Right cardiac atrium (tissue), 5 donors: ENCODE data around the gene PPDPF. TPM values are rescaled to one million over a fixed set of nuclear protein-coding genes. Genes with fewer than 3 reads are reported as not detected.

Source experiments
- ATAC-seq, 2 donors: fragments of 200-7000 bp; cut with Tn5 transposase; one replicate each; pipeline versions ENCODE4 v1.8.0 to v1.9.1; 2020; ENCODE audit warnings: moderate library complexity in 2 of 2, mild to moderate bottlenecking in 1 of 2
- DNase-seq, 3 donors: peaks; one replicate each; pipeline ENCODE4 v3.0.0-alpha.2; 2020
- H3K27ac ChIP-seq: one replicate; pipeline ENCODE4 v1.5.1; 2013; ENCODE audit warnings: mild to moderate bottlenecking, low read length, control low read depth, moderate library complexity
- H3K27me3 ChIP-seq: one replicate; pipeline ENCODE4 v1.6.1; 2013; ENCODE audit not compliant: control insufficient read depth, insufficient read depth
- H3K4me1 ChIP-seq: one replicate; pipeline ENCODE4 v1.6.1; 2013; ENCODE audit warnings: low read length; ENCODE audit not compliant: control insufficient read depth, insufficient read depth
- H3K4me3 ChIP-seq: one replicate; pipeline ENCODE4 v1.5.1; 2013; ENCODE audit warnings: low read length, control low read depth
- H3K9me3 ChIP-seq: one replicate; pipeline ENCODE4 v1.6.1; 2013; ENCODE audit warnings: low read length; ENCODE audit not compliant: control insufficient read depth
- WGBS: extraction: QIAGEN DNeasy Blood & Tissue Kit; methylation state at CpG from one replicate; pipeline ENCODE4 v1.1.7; 2013; 5-methylcytosine and 5-hydroxymethylcytosine counted together
- intact Hi-C, 4 donors: fragments of 100-400 bp; cut with DNase I; formaldehyde crosslinking; loops; one replicate each; pipeline versions ENCODE4 v1.11.0 to v1.14.0; 2022 to 2023
- polyA plus RNA-seq: library from polyadenylated mRNA; stranded (reverse); fragments of 200-250 nt; gene quantifications from one replicate; pipeline ENCODE4 v1.2.3, GENCODE V29; 2013
- total RNA-seq, 4 donors: library from RNA; stranded (reverse); fragmentation: NEBNext Ultra II Directional; extraction: Animal tissue kit (Norgen Biotek cat#: 25700); gene quantifications; one replicate each; pipeline ENCODE4 v1.2.1, GENCODE V29; 2021
- donor health status: healthy with polysubstance abuse.
- donor health status: DM: no; HTN: yes; CAD: no.
- donor health status: DM: no; HTN: no; CAD: no.
- donor health status: DM: no; HTN: yes; CAD: no; lungs with severe emphysema.
- donor health status: DM: yes; HTN: yes; CAD: no.

The PPDPF gene
- total and polyA plus RNA-seq, 5 donors, result 143 to 276 (median 236) TPM

GRCh38 chr20:63547725-63548480, 27.3 kb downstream of the PPDPF start, which contains the start of gene SRMS:
Gene SRMS (minus strand): TSS chr20:63547749. CDS start chr20:63547463, 286 bp downstream.
- Histone ChIP-seq H3K27me3 (no peaks in the 10 kb centered on the region), H3K27ac (no peak within 1 kb of the TSS), H3K4me3 (no peak within 1 kb of the TSS), H3K9me3 (no peaks in the 10 kb centered on the region), H3K4me1 (no peaks in the 10 kb centered on the region)
- no peak for ATAC-seq
- no peak for DNase-seq
- WGBS, result 52% methylated on average over 35 of the region's 35 CpGs
- intact Hi-C loops, result loop anchor here in 1 of 4 donors (10.0 kb wide), 1 partner anchor 207 kb away; no protein-coding TSS in a partner anchor

- Histone ChIP-seq H3K27me3 (no peaks in the 10 kb centered on the region), H3K4me3 (no peak overlapping the region), H3K9me3 (no peaks in the 10 kb centered on the region), H3K27ac (no peak overlapping the region), H3K4me1 (no peaks in the 10 kb centered on the region)
- ATAC-seq (no peak), DNase-seq (no peak)
- intact Hi-C loops, result loop anchor here in 1 of 4 donors (10.0 kb wide), 1 partner anchor 206 kb away; no protein-coding TSS in a partner anchor
- 42% methylated on average over 11 of the region's 11 CpGs for WGBS
Observed at GRCh38 chr20:63548542-63548941, 28.0 kb downstream of the PPDPF start.

- Histone ChIP-seq H3K4me1 (no peaks in the 10 kb centered on the region), H3K9me3 (no peaks in the 10 kb centered on the region), H3K27ac (no peak overlapping the region), H3K27me3 (no peaks in the 10 kb centered on the region), H3K4me3 (no peak overlapping the region)
- DNase-seq (no peak), ATAC-seq (no peak)
- intact Hi-C loops, result loop anchor here in 1 of 4 donors (10.0 kb wide), 1 partner anchor 206 kb away; no protein-coding TSS in a partner anchor
- WGBS, result 23% methylated on average over 23 of the region's 25 CpGs
Observed at GRCh38 chr20:63549019-63549418, 28.5 kb downstream of the PPDPF start.

GRCh38 chr20:63549679-63550282, 29.2 kb downstream of the PPDPF start:
- Histone ChIP-seq H3K9me3 (no peaks in the 10 kb centered on the region), H3K4me1 (no peaks in the 10 kb centered on the region), H3K27ac (no peak overlapping the region), H3K4me3 (no peak overlapping the region), H3K27me3 (no peaks in the 10 kb centered on the region)
- no peak for ATAC-seq
- intact Hi-C loops, result loop anchor here in 1 of 4 donors (10.0 kb wide), 1 partner anchor 205 kb away; no protein-coding TSS in a partner anchor
- DNase-seq, result no peak
- 80% methylated on average over 18 of the region's 18 CpGs for WGBS

GRCh38 chr20:63551068-63551467, 30.5 kb downstream of the PPDPF start:
- Histone ChIP-seq H3K4me3 (no peak overlapping the region), H3K9me3 (no peaks in the 10 kb centered on the region), H3K27me3 (no peaks in the 10 kb centered on the region), H3K4me1 (no peaks in the 10 kb centered on the region), H3K27ac (no peak overlapping the region)
- DNase-seq, result no peak
- 35% methylated on average over 9 of the region's 9 CpGs for WGBS
- ATAC-seq, result no peak
- intact Hi-C loops, result no loop called here

GRCh38 chr20:63552481-63553249, 32.1 kb downstream of the PPDPF start:
- 42% methylated on average over 15 of the region's 15 CpGs for WGBS
- intact Hi-C loops, result no loop called here
- H3K9me3 ChIP-seq, result no peaks in the 10 kb centered on the region
- H3K4me1 ChIP-seq, result no peaks in the 10 kb centered on the region
- H3K4me3 ChIP-seq, result no peak overlapping the region
- H3K27me3 ChIP-seq, result no peaks in the 10 kb centered on the region
- DNase-seq, result no peak
- no peak overlapping the region for H3K27ac ChIP-seq
- ATAC-seq, result peak in 1 of 2 donors; percentile 1

GRCh38 chr20:63553251-63553932, 32.8 kb downstream of the PPDPF start:
- intact Hi-C loops, result no loop called here
- ATAC-seq (peak; percentile 82 to 83), DNase-seq (peak; percentile 90 to 96 (median 91))
- no peaks in the 10 kb centered on the region for H3K4me1 ChIP-seq
- WGBS, result 2% methylated on average over 37 of the region's 37 CpGs
- no peaks in the 10 kb centered on the region for H3K9me3 ChIP-seq
- no peak overlapping the region for H3K27ac ChIP-seq
- peak overlapping the region; percentile 55 for H3K4me3 ChIP-seq
- no peaks in the 10 kb centered on the region for H3K27me3 ChIP-seq

- peak; percentile 28 to 63 for ATAC-seq
- no peaks in the 10 kb centered on the region for H3K9me3 ChIP-seq
- H3K27ac ChIP-seq, result no peak within 1 kb of the TSS
- H3K4me3 ChIP-seq, result peak within 1 kb of the TSS; percentile 55
- WGBS, result 2% methylated on average over 34 of the region's 34 CpGs
- intact Hi-C loops, result no loop called here
- no peaks in the 10 kb centered on the region for H3K4me1 ChIP-seq
- H3K27me3 ChIP-seq, result no peaks in the 10 kb centered on the region
- peak; percentile 68 to 86 (median 79) for DNase-seq
Observed at GRCh38 chr20:63553933-63554290, 33.3 kb downstream of the PPDPF start, which contains the start of gene FNDC11. Gene FNDC11 (plus strand): TSS chr20:63554159. CDS start chr20:63555664, 1,505 bp downstream.

GRCh38 chr20:63554361-63555278, 34.1 kb downstream of the PPDPF start:
- Histone ChIP-seq H3K27ac (no peak overlapping the region), H3K9me3 (no peaks in the 10 kb centered on the region), H3K4me1 (no peaks in the 10 kb centered on the region), H3K4me3 (peak overlapping the region; percentile 55), H3K27me3 (no peaks in the 10 kb centered on the region)
- 75% methylated on average over 38 of the region's 38 CpGs for whole genome bisulfite sequencing
- intact Hi-C loops, result no loop called here
- no peak for ATAC-seq
- no peak for DNase-seq
